SU-DHL-6 (cell line): Measurements from ENCODE around the gene ZNF532.

Source experiments
- CTCF ChIP-seq: fragments of 200-600 bp; sonication (generic); IDR thresholded peaks from one replicate; pipeline ENCODE4 v1.5.1; 2017; ENCODE audit warnings: antibody characterized with exemption, mild to moderate bottlenecking, low read length, moderate library complexity; ENCODE audit not compliant: insufficient read depth, poor library complexity, severe bottlenecking
- EZH2phosphoT487 ChIP-seq: fragments of 200-600 bp; sonication (generic), shearing (Covaris generic); conservative IDR thresholded peaks from 2 replicates; pipeline ENCODE4 v1.6.1; 2018; ENCODE audit warnings: mild to moderate bottlenecking, antibody characterized with exemption, low read length, moderate library complexity, mixed read lengths

- TF ChIP-seq EZH2phosphoT487, result no peak
- no peak for TF ChIP-seq CTCF
Measured at GRCh38 chr18:58900015-58900649, 35.5 kb downstream of the ZNF532 start.
